Ovary (tissue), 9 donors: ENCODE data around the gene SORBS1. TPM values are rescaled to one million over a fixed set of nuclear protein-coding genes. Genes with fewer than 3 reads are reported as not detected.

Source experiments
- DNase-seq, 5 donors: peaks; one replicate each; pipeline ENCODE4 v3.0.0-alpha.2; 2019 to 2020
- H3K27ac ChIP-seq, 2 donors: fragments of 200-600 bp; one replicate each; pipeline versions ENCODE4 v1.5.1 to v1.8.0; 2019 to 2022
- H3K27me3 ChIP-seq: fragments of 200-600 bp; one replicate; pipeline ENCODE4 v1.8.0; 2022
- H3K36me3 ChIP-seq: fragments of 200-600 bp; sonication (generic); one replicate; pipeline ENCODE4 v1.5.1; 2019
- H3K4me1 ChIP-seq: one replicate; pipeline ENCODE4 v1.8.1; 2013; ENCODE audit warnings: mild to moderate bottlenecking, moderate library complexity; ENCODE audit not compliant: insufficient read depth
- H3K4me3 ChIP-seq: fragments of 200-600 bp; sonication (generic); one replicate; pipeline ENCODE4 v1.5.1; 2017
- H3K9me3 ChIP-seq, 2 donors: fragments of 200-600 bp in 1 of 2; sonication (generic) in 1 of 2; one replicate each; pipeline versions ENCODE4 v1.5.1 to v1.8.1; 2013 to 2019; ENCODE audit warnings: mild to moderate bottlenecking in 1 of 2, moderate library complexity in 1 of 2
- EP300 ChIP-seq: sonication (generic); formaldehyde crosslinking; IDR thresholded peaks from one replicate; pipeline ENCODE4 v1.6.1; 2017; ENCODE audit warnings: antibody characterized with exemption
- POLR2A ChIP-seq: fragments of 450-650 bp; IDR thresholded peaks from one replicate; pipeline ENCODE4 v1.6.1; 2017; ENCODE audit warnings: antibody characterized with exemption, mild to moderate bottlenecking, moderate library complexity
- WGBS, 3 donors: extraction: QIAGEN DNeasy Blood & Tissue Kit in 1 of 3; methylation state at CpG; one replicate each; pipeline versions ENCODE4 v1.1.5 to v1.1.7; 2013 to 2017; 5-methylcytosine and 5-hydroxymethylcytosine counted together
- intact Hi-C, 4 donors: fragments of 100-400 bp; cut with DNase I; formaldehyde crosslinking; loops; one replicate each; pipeline versions ENCODE4 v1.11.0 to v1.15.1; 2022 to 2023
- polyA plus RNA-seq, 2 donors: library from polyadenylated mRNA; stranded (reverse); fragments of 200-250 nt in 1 of 2; fragments of 350-450 nt in 1 of 2; fragmentation: Illumina TruSeq in 1 of 2; extraction: RNeasy Lipid Tissue Mini Kit (QIAGEN cat#74804) in 1 of 2; gene quantifications; one replicate each; pipeline ENCODE4 v1.2.3, GENCODE V29; 2013 to 2014
- total RNA-seq, 7 donors: library from RNA; depleted of rRNA in 2 of 7; stranded (reverse); fragments of >200 nt in 2 of 7; fragmentation: NEBNext Ultra II Directional in 3 of 7; extraction: Animal tissue kit (Norgen Biotek cat#: 25700) in 3 of 7; gene quantifications; one replicate each; pipeline versions ENCODE4 v1.1.0 to v1.2.4, GENCODE V29; 2016 to 2023
- TF ChIP-seq, protein P1 (sequence below), 3 donors: fragments of 450-650 bp in 2 of 3; fragments of 200-600 bp in 1 of 3; IDR thresholded peaks; one replicate each; pipeline versions ENCODE4 v1.5.1 to v1.8.0; 2016 to 2022; ENCODE audit warnings: antibody characterized with exemption in 3 of 3, mild to moderate bottlenecking in 1 of 3
- donor health status: DM: no; HTN: no; CAD: no; lungs with moderate emphysema.
- donor health status: DM: no; HTN: no; CAD: no.
- donor health status: Bipolar disorder and iron deficiency.
- donor health status: DM: yes; HTN: yes; CAD: no.
- donor health status: DM: no; HTN: no; CAD: no.
- donor health status: DM: yes; HTN: yes; CAD: no.

Gene SORBS1
- total and polyA plus RNA-seq, 9 donors: 10.7 to 156 (median 20.0) TPM

GRCh38 chr10:95392681-95393164, 168.4 kb downstream of the SORBS1 start:
- no peaks in the 10 kb centered on the region for H3K36me3 ChIP-seq
- peaks cover 8% of the 10 kb centered on the region for H3K4me1 ChIP-seq
- no peaks in the 10 kb centered on the region for H3K9me3 ChIP-seq
- TF ChIP-seq POLR2A: no peak
- no peak overlapping the region for H3K4me3 ChIP-seq
- 19 to 26% (median 19%) methylated on average over 7 of the region's 7 CpGs for WGBS, 3 donors
- H3K27me3 ChIP-seq: no peaks in the 10 kb centered on the region
- H3K27ac ChIP-seq: no peak overlapping the region
- DNase-seq: no peak
- intact Hi-C loops: no loop called here

- no peak overlapping the region for H3K27ac ChIP-seq
- H3K4me3 ChIP-seq: no peak overlapping the region
- no peaks in the 10 kb centered on the region for H3K27me3 ChIP-seq
- H3K9me3 ChIP-seq: no peaks in the 10 kb centered on the region
- peaks cover 8% of the 10 kb centered on the region for H3K4me1 ChIP-seq
- WGBS, 3 donors: 29 to 52% (median 40%) methylated on average over 3 of the region's 3 CpGs
- TF ChIP-seq POLR2A (no peak), EP300 (no peak)
- TF ChIP-seq, protein P1, sequence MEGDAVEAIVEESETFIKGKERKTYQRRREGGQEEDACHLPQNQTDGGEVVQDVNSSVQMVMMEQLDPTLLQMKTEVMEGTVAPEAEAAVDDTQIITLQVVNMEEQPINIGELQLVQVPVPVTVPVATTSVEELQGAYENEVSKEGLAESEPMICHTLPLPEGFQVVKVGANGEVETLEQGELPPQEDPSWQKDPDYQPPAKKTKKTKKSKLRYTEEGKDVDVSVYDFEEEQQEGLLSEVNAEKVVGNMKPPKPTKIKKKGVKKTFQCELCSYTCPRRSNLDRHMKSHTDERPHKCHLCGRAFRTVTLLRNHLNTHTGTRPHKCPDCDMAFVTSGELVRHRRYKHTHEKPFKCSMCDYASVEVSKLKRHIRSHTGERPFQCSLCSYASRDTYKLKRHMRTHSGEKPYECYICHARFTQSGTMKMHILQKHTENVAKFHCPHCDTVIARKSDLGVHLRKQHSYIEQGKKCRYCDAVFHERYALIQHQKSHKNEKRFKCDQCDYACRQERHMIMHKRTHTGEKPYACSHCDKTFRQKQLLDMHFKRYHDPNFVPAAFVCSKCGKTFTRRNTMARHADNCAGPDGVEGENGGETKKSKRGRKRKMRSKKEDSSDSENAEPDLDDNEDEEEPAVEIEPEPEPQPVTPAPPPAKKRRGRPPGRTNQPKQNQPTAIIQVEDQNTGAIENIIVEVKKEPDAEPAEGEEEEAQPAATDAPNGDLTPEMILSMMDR (IDR thresholded peaks at IDR 0.05): no peak
- H3K36me3 ChIP-seq: no peaks in the 10 kb centered on the region
- intact Hi-C loops: no loop called here
- DNase-seq: no peak
These were observed 169.0 kb downstream of the SORBS1 start for GRCh38 chr10:95392217-95392584.

GRCh38 chr10:95391581-95392216, 169.5 kb downstream of the SORBS1 start:
- no peak overlapping the region for H3K27ac ChIP-seq
- no peaks in the 10 kb centered on the region for H3K9me3 ChIP-seq
- intact Hi-C loops: no loop called here
- 5 to 11% (median 7%) methylated on average over 4 of the region's 4 CpGs for WGBS, 3 donors
- peak in 1 of 5 donors; percentile 32 for DNase-seq
- H3K36me3 ChIP-seq: no peaks in the 10 kb centered on the region
- H3K4me1 ChIP-seq: peaks cover 8% of the 10 kb centered on the region
- no peaks in the 10 kb centered on the region for H3K27me3 ChIP-seq
- no peak overlapping the region for H3K4me3 ChIP-seq
- no peak for TF ChIP-seq EP300
- TF ChIP-seq, protein P1 (IDR thresholded peaks at IDR 0.05): no peak
- no peak for TF ChIP-seq POLR2A

- intact Hi-C loops: no loop called here
- no peak for DNase-seq
- TF ChIP-seq POLR2A (no peak), EP300 (no peak)
- TF ChIP-seq, protein P1 (IDR thresholded peaks at IDR 0.05): no peak
- no peaks in the 10 kb centered on the region for H3K36me3 ChIP-seq
- no peaks in the 10 kb centered on the region for H3K9me3 ChIP-seq
- 4 to 8% (median 7%) methylated on average over 1 of the region's 1 CpG for WGBS, 3 donors
- no peak overlapping the region for H3K27ac ChIP-seq
- H3K4me1 ChIP-seq: peaks cover 8% of the 10 kb centered on the region
- H3K4me3 ChIP-seq: no peak overlapping the region
- no peaks in the 10 kb centered on the region for H3K27me3 ChIP-seq
These were observed 170.0 kb downstream of the SORBS1 start for GRCh38 chr10:95391164-95391563.

DNA sequence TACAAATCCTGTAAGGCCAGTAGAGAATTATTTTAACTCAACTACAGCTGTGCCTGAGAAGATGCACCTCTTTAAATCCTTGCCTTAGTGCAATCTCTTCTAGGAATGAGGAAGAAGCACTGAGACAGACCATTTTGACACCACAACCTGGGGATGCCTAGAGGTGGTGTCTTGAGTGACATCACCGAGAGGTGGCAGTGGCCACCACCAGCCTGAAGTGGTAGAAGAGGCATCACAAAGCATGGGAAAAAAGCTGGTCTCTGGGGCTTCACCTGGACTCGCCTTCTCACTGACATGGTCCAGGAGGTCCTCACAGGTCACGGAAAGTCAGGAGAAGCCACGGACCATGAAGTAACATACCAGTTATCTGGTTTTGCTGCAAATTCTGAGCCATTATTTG, 171.2 kb downstream of the SORBS1 start:
- no peak for DNase-seq
- Histone ChIP-seq H3K27ac (no peak overlapping the region), H3K4me3 (no peak overlapping the region), H3K27me3 (no peaks in the 10 kb centered on the region), H3K36me3 (no peaks in the 10 kb centered on the region), H3K9me3 (no peaks in the 10 kb centered on the region), H3K4me1 (peaks cover 8% of the 10 kb centered on the region)
- TF ChIP-seq, protein P1 (IDR thresholded peaks at IDR 0.05): no peak
- TF ChIP-seq POLR2A: no peak
- no peak for TF ChIP-seq EP300
- intact Hi-C loops: no loop called here
- WGBS, 3 donors: 93 to 99% (median 99%) methylated on average over 4 of the region's 4 CpGs
